ENCODE data around the gene APOBEC3H. TPM values are rescaled to one million over a fixed set of nuclear protein-coding genes. Genes with fewer than 3 reads are reported as not detected.

Gene APOBEC3H
- total RNA-seq, 1 donor, result not detected

DNA sequence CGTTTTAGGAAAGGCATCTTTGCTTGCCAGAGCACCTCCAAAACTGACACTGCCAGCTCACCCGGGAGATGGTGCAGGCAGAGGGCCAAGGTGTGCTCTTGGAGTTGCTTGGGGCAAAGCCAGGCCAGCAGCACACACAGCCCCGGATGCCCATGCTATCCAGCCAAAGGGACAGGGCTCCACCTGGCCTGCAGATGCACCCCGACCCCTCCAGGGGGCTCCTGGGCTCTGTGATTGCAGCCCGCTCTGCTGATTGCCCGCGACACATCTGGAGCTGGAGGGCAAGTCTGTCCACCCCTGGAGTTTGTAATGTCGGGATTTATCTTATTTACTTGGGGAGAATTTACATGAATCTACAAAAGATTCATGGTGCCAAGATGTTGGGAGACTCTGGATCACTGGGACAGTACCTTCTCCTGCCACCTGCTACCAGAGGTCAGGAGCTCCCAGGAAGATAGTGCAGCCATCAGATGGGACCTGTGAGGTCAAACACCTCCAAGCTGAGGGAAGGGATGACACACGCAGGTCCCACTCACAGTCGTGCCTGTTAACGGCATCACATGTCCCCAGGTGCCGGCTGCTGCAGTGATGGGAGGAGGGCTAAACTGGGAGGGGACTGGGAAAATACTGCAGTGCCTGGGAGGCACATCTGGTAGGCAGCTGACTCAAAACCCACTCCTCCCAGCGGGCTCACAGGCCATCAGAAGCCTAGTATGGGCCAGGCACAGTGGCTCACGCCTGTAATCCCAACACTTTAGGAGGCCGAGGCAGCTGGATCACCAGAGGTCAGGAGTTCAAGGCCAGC lies 38.2 kb downstream of the APOBEC3H start:
- no peaks in the 10 kb centered on the region for H3K36me3 ChIP-seq (ENCODE audit: insufficient read depth, low read length)
- H3K9me3 ChIP-seq (ENCODE audit: low read depth, low read length), result no peaks in the 10 kb centered on the region
- no peak overlapping the region for H3K4me2 ChIP-seq (ENCODE audit: insufficient read depth, low read length)
- H4K20me1 ChIP-seq (ENCODE audit: insufficient read depth, low read length), result peaks cover 6% of the 10 kb centered on the region
- H3K4me1 ChIP-seq (ENCODE audit: insufficient read depth, low read length), result peaks cover 5% of the 10 kb centered on the region
- H3K27ac ChIP-seq (ENCODE audit: low read depth, low read length), result no peak overlapping the region
- no peak overlapping the region for H2AFZ ChIP-seq (ENCODE audit: low read length)
- TF ChIP-seq, protein P1, sequence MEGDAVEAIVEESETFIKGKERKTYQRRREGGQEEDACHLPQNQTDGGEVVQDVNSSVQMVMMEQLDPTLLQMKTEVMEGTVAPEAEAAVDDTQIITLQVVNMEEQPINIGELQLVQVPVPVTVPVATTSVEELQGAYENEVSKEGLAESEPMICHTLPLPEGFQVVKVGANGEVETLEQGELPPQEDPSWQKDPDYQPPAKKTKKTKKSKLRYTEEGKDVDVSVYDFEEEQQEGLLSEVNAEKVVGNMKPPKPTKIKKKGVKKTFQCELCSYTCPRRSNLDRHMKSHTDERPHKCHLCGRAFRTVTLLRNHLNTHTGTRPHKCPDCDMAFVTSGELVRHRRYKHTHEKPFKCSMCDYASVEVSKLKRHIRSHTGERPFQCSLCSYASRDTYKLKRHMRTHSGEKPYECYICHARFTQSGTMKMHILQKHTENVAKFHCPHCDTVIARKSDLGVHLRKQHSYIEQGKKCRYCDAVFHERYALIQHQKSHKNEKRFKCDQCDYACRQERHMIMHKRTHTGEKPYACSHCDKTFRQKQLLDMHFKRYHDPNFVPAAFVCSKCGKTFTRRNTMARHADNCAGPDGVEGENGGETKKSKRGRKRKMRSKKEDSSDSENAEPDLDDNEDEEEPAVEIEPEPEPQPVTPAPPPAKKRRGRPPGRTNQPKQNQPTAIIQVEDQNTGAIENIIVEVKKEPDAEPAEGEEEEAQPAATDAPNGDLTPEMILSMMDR (IDR thresholded peaks at IDR 0.05; ENCODE audit: extremely low read depth, low read depth, low read length), result peak; percentile 44
- H3K4me3 ChIP-seq (ENCODE audit: insufficient read depth, low read length), result no peak overlapping the region
- no peaks in the 10 kb centered on the region for H3K27me3 ChIP-seq (ENCODE audit: insufficient read depth, low read length)
- peak; percentile 88 for DNase-seq (ENCODE audit: insufficient read length, low spot score, missing footprints)
- no peaks in the 10 kb centered on the region for H3K79me2 ChIP-seq (ENCODE audit: insufficient read depth, low read length)

DNA sequence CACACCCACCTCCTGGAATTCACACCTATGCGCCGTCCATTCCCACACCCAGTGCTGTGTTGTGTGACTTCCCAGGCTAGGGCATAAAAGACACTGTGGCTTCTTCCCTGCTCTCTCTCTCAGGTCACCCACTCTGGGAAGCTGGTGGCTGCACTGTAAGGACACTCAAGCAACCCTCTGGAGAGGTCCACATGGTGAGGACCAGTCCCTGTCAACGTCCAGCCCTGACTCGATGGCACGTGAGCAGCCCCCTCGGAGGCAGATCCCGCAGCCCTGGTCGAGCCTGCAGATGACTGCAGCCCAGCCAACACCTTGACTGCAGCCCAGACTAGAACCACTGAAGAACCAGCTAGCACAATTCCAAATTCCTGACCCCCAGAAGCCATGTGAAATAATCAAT lies 39.3 kb downstream of the APOBEC3H start:
- peaks cover 4% of the 10 kb centered on the region for H3K4me1 ChIP-seq (ENCODE audit: insufficient read depth, low read length)

DNA sequence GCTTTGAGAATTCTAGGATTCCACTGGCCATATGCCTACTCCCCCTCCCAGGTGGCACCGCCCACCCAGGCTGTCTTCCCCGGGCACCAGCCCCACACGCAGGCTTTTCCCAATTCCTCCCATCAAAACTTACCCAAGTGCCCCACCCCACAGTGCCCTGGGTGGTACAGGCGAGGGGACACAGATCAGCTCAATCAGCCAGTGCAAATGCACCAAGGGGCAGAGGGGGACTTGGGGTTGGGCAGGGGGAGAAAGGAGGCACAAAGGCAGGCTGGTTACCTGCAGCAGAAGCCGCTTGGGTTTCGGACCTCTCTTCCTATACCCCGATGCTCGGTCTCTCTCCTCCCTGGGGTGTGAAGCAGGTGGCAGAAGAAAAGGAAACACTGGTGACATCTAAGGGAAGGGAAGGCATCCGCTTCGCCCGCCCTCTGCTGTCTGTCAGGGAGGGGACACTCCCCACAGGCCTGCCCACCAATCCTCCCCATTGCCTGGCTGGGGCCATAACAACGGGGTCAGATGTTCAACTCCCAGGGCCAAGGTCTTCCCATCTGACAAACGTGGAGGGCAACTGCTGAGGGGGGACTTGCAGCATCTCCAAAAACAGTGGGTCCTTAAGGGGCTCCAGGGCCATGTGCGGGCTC lies 41.4 kb downstream of the APOBEC3H start:
- Histone ChIP-seq H4K20me1 (ENCODE audit: insufficient read depth, low read length) (peaks cover 6% of the 10 kb centered on the region), H3K79me2 (ENCODE audit: insufficient read depth, low read length) (no peaks in the 10 kb centered on the region), H3K4me2 (ENCODE audit: insufficient read depth, low read length) (no peak overlapping the region), H3K36me3 (ENCODE audit: insufficient read depth, low read length) (no peaks in the 10 kb centered on the region), H2AFZ (ENCODE audit: low read length) (no peak overlapping the region), H3K4me3 (ENCODE audit: insufficient read depth, low read length) (no peak overlapping the region), H3K9me3 (ENCODE audit: low read depth, low read length) (no peaks in the 10 kb centered on the region), H3K27me3 (ENCODE audit: insufficient read depth, low read length) (no peaks in the 10 kb centered on the region), H3K4me1 (ENCODE audit: insufficient read depth, low read length) (no peaks in the 10 kb centered on the region), H3K27ac (ENCODE audit: low read depth, low read length) (no peak overlapping the region)
- TF ChIP-seq, protein P1 (IDR thresholded peaks at IDR 0.05; ENCODE audit: extremely low read depth, low read depth, low read length), result no peak
- DNase-seq (ENCODE audit: insufficient read length, low spot score, missing footprints), result peak; percentile 78

More for the DNA sequence above, 39.3 kb downstream of the APOBEC3H start:
- H3K4me3 ChIP-seq (ENCODE audit: insufficient read depth, low read length), result no peak overlapping the region
- no peaks in the 10 kb centered on the region for H3K27me3 ChIP-seq (ENCODE audit: insufficient read depth, low read length)
- no peak overlapping the region for H3K27ac ChIP-seq (ENCODE audit: low read depth, low read length)
- no peaks in the 10 kb centered on the region for H3K9me3 ChIP-seq (ENCODE audit: low read depth, low read length)
- H2AFZ ChIP-seq (ENCODE audit: low read length), result no peak overlapping the region
- peaks cover 6% of the 10 kb centered on the region for H4K20me1 ChIP-seq (ENCODE audit: insufficient read depth, low read length)
- no peak overlapping the region for H3K4me2 ChIP-seq (ENCODE audit: insufficient read depth, low read length)
- no peaks in the 10 kb centered on the region for H3K79me2 ChIP-seq (ENCODE audit: insufficient read depth, low read length)
- DNase-seq (ENCODE audit: insufficient read length, low spot score, missing footprints), result peak; percentile 62
- no peaks in the 10 kb centered on the region for H3K36me3 ChIP-seq (ENCODE audit: insufficient read depth, low read length)
- TF ChIP-seq, protein P1 (IDR thresholded peaks at IDR 0.05; ENCODE audit: extremely low read depth, low read depth, low read length), result no peak

DNA sequence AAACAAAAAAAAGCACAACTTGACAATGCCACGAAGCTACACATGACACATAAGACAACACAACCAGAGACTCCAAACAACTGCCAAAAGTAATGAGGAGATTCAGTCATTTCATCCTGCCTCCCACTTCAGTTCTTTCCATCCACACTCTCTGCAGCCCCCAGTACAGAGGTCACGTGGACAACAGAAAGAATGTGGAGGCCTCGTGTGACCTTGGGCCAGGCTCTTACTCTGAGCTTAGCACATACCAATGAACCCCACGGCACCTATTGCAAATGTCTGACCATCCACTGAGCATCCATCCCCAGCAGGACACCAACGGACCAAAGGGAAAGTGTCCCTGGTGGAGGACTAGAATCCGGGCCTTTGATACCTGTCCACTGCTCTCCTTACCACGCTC lies 42.9 kb downstream of the APOBEC3H start:
- no peaks in the 10 kb centered on the region for H3K36me3 ChIP-seq (ENCODE audit: insufficient read depth, low read length)
- no peak overlapping the region for H3K27ac ChIP-seq (ENCODE audit: low read depth, low read length)
- no peaks in the 10 kb centered on the region for H3K27me3 ChIP-seq (ENCODE audit: insufficient read depth, low read length)
- DNase-seq (ENCODE audit: insufficient read length, low spot score, missing footprints), result peak; percentile 62
- H3K4me3 ChIP-seq (ENCODE audit: insufficient read depth, low read length), result no peak overlapping the region
- H4K20me1 ChIP-seq (ENCODE audit: insufficient read depth, low read length), result peaks cover 6% of the 10 kb centered on the region
- TF ChIP-seq, protein P1 (IDR thresholded peaks at IDR 0.05; ENCODE audit: extremely low read depth, low read depth, low read length), result no peak
- no peaks in the 10 kb centered on the region for H3K9me3 ChIP-seq (ENCODE audit: low read depth, low read length)
- H2AFZ ChIP-seq (ENCODE audit: low read length), result no peak overlapping the region
- no peaks in the 10 kb centered on the region for H3K79me2 ChIP-seq (ENCODE audit: insufficient read depth, low read length)
- H3K4me2 ChIP-seq (ENCODE audit: insufficient read depth, low read length), result no peak overlapping the region
- H3K4me1 ChIP-seq (ENCODE audit: insufficient read depth, low read length), result peaks cover 10% of the 10 kb centered on the region

Data from osteoblast (primary cell).